ENCODE data around the gene PTCH2.

PTCH2 gene, protein sequence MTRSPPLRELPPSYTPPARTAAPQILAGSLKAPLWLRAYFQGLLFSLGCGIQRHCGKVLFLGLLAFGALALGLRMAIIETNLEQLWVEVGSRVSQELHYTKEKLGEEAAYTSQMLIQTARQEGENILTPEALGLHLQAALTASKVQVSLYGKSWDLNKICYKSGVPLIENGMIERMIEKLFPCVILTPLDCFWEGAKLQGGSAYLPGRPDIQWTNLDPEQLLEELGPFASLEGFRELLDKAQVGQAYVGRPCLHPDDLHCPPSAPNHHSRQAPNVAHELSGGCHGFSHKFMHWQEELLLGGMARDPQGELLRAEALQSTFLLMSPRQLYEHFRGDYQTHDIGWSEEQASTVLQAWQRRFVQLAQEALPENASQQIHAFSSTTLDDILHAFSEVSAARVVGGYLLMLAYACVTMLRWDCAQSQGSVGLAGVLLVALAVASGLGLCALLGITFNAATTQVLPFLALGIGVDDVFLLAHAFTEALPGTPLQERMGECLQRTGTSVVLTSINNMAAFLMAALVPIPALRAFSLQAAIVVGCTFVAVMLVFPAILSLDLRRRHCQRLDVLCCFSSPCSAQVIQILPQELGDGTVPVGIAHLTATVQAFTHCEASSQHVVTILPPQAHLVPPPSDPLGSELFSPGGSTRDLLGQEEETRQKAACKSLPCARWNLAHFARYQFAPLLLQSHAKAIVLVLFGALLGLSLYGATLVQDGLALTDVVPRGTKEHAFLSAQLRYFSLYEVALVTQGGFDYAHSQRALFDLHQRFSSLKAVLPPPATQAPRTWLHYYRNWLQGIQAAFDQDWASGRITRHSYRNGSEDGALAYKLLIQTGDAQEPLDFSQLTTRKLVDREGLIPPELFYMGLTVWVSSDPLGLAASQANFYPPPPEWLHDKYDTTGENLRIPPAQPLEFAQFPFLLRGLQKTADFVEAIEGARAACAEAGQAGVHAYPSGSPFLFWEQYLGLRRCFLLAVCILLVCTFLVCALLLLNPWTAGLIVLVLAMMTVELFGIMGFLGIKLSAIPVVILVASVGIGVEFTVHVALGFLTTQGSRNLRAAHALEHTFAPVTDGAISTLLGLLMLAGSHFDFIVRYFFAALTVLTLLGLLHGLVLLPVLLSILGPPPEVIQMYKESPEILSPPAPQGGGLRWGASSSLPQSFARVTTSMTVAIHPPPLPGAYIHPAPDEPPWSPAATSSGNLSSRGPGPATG

DNA sequence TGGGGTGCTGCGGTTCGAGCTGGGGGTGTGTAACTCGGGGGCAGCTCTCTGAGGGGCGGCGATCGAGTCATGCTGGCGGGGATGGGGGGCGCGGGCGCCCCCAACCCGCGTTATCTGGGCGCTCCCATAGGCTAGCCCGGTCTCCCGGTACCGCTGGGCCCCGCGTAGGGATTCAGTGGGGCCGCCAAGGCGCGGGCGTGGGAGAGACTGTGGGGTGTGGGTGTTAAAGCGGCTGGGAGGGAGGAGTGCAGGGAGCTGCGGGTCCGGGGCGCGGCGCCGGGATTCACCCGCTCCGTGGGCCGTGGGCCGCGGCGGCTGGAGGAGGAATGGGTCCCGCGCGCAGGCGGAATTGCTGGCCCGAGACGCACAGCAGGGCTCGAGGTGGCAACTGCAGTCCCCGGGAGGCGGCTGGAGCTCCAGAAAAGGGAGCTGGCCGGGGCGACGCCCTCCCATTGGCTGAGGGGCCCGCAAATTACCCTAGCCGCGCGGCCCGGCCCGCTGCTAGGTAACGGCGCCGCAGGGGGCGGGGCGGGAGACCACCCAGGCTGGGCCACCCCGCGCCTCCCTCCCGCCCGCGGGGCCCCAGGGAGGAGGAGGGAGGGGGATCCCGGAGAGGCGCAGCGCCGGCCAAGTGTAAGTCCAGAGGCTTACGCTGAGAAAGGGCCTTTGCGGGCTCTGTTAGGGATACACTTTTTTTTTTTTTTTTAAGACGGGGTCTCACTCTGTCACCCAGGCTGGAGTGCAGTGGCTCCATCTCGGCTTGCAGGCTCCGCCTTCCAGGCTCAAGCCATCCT is at the start of gene PTCH2:
Gene PTCH2 (minus strand): TSS at position 392 of the 794 bp plus-strand sequence. CDS start 321 bp downstream, at position 71.
- Histone ChIP-seq H4K20me1 (ENCODE audit: insufficient read depth, low read length) (0 out of 2 replicates have a peak, but pooled peaks cover 2% of the 10 kb centered on the region), H2AFZ (ENCODE audit: low read depth, low read length) (peak within 1 kb of the TSS; percentile 67)

DNA sequence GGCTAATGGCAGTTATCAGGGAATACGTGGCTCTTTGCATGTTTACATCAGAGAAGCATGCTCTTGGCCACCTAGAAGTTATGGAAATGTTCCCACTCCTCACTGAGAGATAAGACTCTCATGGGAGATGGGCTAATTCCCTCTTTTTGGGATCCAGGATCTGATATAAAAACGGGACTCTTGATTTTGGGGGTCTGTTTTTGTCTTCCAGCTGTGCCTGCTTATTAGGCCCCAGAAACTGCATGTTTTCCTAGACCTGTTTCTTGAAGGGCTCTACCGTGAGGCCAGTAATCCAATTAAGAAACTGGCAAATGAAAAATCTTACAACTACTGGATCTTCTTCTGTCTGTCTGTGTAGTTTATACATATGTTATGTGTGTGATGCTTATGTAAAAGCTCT is 47.0 kb upstream of the PTCH2 start:
- peaks cover 61% of the 10 kb centered on the region for H3K36me3 ChIP-seq (ENCODE audit: insufficient read depth, low read length)
- no peak overlapping the region for H3K4me3 ChIP-seq (ENCODE audit: low read depth in 1 of 2, low read length in 2 of 2)
- ATAC-seq (ENCODE audit: insufficient read depth, low read depth) = no peak
- H4K20me1 ChIP-seq (ENCODE audit: insufficient read depth, low read length) = no peaks in the 10 kb centered on the region
- peaks cover 37% of the 10 kb centered on the region for H3K9me3 ChIP-seq (ENCODE audit: insufficient read depth, low read length, severe bottlenecking)
- no peak overlapping the region for H3K4me2 ChIP-seq (ENCODE audit: insufficient read depth, low read length)
- H2AFZ ChIP-seq (ENCODE audit: low read depth, low read length) = no peak overlapping the region
- no peak for TF ChIP-seq CTCF (IDR thresholded peaks at IDR 0.05; ENCODE audit: borderline replicate concordance, extremely low read depth, low read length, poor library complexity, severe bottlenecking)
- no peak for TF ChIP-seq EZH2 (IDR thresholded peaks at IDR 0.05; ENCODE audit: borderline replicate concordance, low read depth, low read length, severe bottlenecking)
- no peak overlapping the region for H3K27ac ChIP-seq (ENCODE audit: low read length)
- H3K9ac ChIP-seq (ENCODE audit: low read depth, low read length) = no peak overlapping the region
- no peaks in the 10 kb centered on the region for H3K27me3 ChIP-seq (ENCODE audit: insufficient read depth, low read length, poor library complexity)
- no peaks in the 10 kb centered on the region for H3K79me2 ChIP-seq (ENCODE audit: insufficient read depth, low read length)
- DNase-seq = peak; percentile 33
- no peaks in the 10 kb centered on the region for H3K4me1 ChIP-seq (ENCODE audit: insufficient read depth, low read length)

More for the DNA sequence above, at the start of gene PTCH2:
- peaks cover 6% of the 10 kb centered on the region for H3K27me3 ChIP-seq (ENCODE audit: insufficient read depth, low read length, poor library complexity)
- H3K4me1 ChIP-seq (ENCODE audit: insufficient read depth, low read length) = peaks cover 14% of the 10 kb centered on the region
- H3K36me3 ChIP-seq (ENCODE audit: insufficient read depth, low read length) = no peaks in the 10 kb centered on the region
- peak within 1 kb of the TSS; percentile 55 for H3K9ac ChIP-seq (ENCODE audit: low read depth, low read length)
- H3K79me2 ChIP-seq (ENCODE audit: insufficient read depth, low read length) = no peaks in the 10 kb centered on the region
- H3K9me3 ChIP-seq (ENCODE audit: insufficient read depth, low read length, severe bottlenecking) = no peaks in the 10 kb centered on the region
- no peak within 1 kb of the TSS for H3K27ac ChIP-seq (ENCODE audit: low read length)
- ATAC-seq (ENCODE audit: insufficient read depth, low read depth) (peak; percentile 98), DNase-seq (peak; percentile 87)
- no peak for TF ChIP-seq EZH2 (IDR thresholded peaks at IDR 0.05; ENCODE audit: borderline replicate concordance, low read depth, low read length, severe bottlenecking)
- TF ChIP-seq CTCF (IDR thresholded peaks at IDR 0.05; ENCODE audit: borderline replicate concordance, extremely low read depth, low read length, poor library complexity, severe bottlenecking) = no peak
- peak within 1 kb of the TSS; percentile 86 for H3K4me2 ChIP-seq (ENCODE audit: insufficient read depth, low read length)
- peak within 1 kb of the TSS; percentile 16 to 51; a peak in 3 of 4 replicates for H3K4me3 ChIP-seq (ENCODE audit: low read depth in 1 of 2, low read length in 2 of 2)

DNA sequence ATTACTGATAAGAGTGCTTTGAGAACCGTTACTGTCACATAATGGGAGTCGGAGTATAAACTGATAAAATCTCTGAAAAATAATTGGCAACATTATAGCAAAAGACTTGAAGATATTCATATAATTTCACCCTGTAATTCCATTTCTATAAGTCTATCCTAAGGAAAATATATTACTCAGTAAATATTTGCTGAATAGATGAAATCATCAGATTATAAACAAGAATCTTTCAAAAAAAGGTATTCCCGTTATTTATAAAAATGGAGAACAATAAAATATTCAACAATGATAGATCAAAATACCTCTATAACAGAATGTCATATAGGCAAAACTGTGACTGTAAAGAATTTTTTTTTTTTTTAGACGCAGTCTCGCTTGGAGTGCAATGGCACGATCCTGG is 42.4 kb upstream of the PTCH2 start:
- no peak overlapping the region for H3K4me3 ChIP-seq (ENCODE audit: low read depth in 1 of 2, low read length in 2 of 2)
- H3K79me2 ChIP-seq (ENCODE audit: insufficient read depth, low read length) = no peaks in the 10 kb centered on the region
- no peak overlapping the region for H3K9ac ChIP-seq (ENCODE audit: low read depth, low read length)
- H4K20me1 ChIP-seq (ENCODE audit: insufficient read depth, low read length) = no peaks in the 10 kb centered on the region
- TF ChIP-seq CTCF (IDR thresholded peaks at IDR 0.05; ENCODE audit: borderline replicate concordance, extremely low read depth, low read length, poor library complexity, severe bottlenecking) (no peak), EZH2 (IDR thresholded peaks at IDR 0.05; ENCODE audit: borderline replicate concordance, low read depth, low read length, severe bottlenecking) (no peak)
- H3K4me1 ChIP-seq (ENCODE audit: insufficient read depth, low read length) = no peaks in the 10 kb centered on the region
- H3K9me3 ChIP-seq (ENCODE audit: insufficient read depth, low read length, severe bottlenecking) = peaks cover 35% of the 10 kb centered on the region
- no peak overlapping the region for H2AFZ ChIP-seq (ENCODE audit: low read depth, low read length)
- DNase-seq (no peak), ATAC-seq (ENCODE audit: insufficient read depth, low read depth) (no peak)
- H3K27me3 ChIP-seq (ENCODE audit: insufficient read depth, low read length, poor library complexity) = no peaks in the 10 kb centered on the region
- H3K36me3 ChIP-seq (ENCODE audit: insufficient read depth, low read length) = peaks cover 65% of the 10 kb centered on the region
- H3K27ac ChIP-seq (ENCODE audit: low read length) = no peak overlapping the region
- no peak overlapping the region for H3K4me2 ChIP-seq (ENCODE audit: insufficient read depth, low read length)
